PC-9 (cell line): ENCODE results near the gene EPHB4. TPM values are rescaled to one million over a fixed set of nuclear protein-coding genes. Genes with fewer than 3 reads are reported as not detected.
A peak's percentile ranks its signal among the peaks of the same experiment; 100 is the strongest.

Source experiments
- BruUV-seq: library from RNA; stranded (reverse); fragments of 400-500 nt; replicated peaks from 2 replicates; lab custom pipeline; 2021; lab: Mats Ljungman, UMichigan
- CTCF ChIA-PET: fragments of 300-600 bp; sonication (Branson Sonifier 250); formaldehyde crosslinking; loops from one replicate; lab custom pipeline; 2022; ENCODE audit warnings: antibody characterized with exemption; lab: Charles Lee
- POLR2A ChIA-PET: fragments of 300-600 bp; sonication (Branson Sonifier 250); formaldehyde crosslinking; loops from one replicate; lab custom pipeline; 2022; ENCODE audit warnings: antibody characterized with exemption; ENCODE audit not compliant: unreplicated experiment; lab: Charles Lee
- DNase-seq, 2 experiments: peaks; one replicate each; pipeline versions ENCODE4 v3.0.0 to v3.0.0-alpha.2; 2015 to 2022; ENCODE audit warnings: mixed read lengths in 1 of 2
- H2AFZ ChIP-seq: fragments of 200-600 bp; sonication (generic); 2 replicates; pipeline ENCODE4 v1.8.1; 2017; ENCODE audit warnings: antibody characterized with exemption
- H3F3A ChIP-seq: fragments of 200-600 bp; sonication (generic); 2 replicates; pipeline ENCODE4 v1.8.1; 2017; ENCODE audit warnings: antibody characterized with exemption, mild to moderate bottlenecking, low read depth; ENCODE audit not compliant: insufficient read depth
- H3K27ac ChIP-seq: fragments of 200-600 bp; sonication (generic); 2 replicates; pipeline ENCODE4 v1.6.1; 2016; ENCODE audit warnings: mixed run types
- H3K27me3 ChIP-seq: fragments of 200-600 bp; sonication (generic); 2 replicates; pipeline ENCODE4 v1.6.1; 2016; ENCODE audit warnings: low read depth, mixed run types; ENCODE audit not compliant: insufficient read depth
- H3K36me3 ChIP-seq: fragments of 200-600 bp; sonication (generic); 2 replicates; pipeline ENCODE4 v1.6.1; 2016; ENCODE audit warnings: low read depth, mixed run types
- H3K4me1 ChIP-seq: fragments of 200-600 bp; sonication (generic); replicated peaks from 2 replicates; pipeline ENCODE4 v1.6.1; 2016; ENCODE audit warnings: mixed run types; ENCODE audit not compliant: insufficient read depth
- H3K4me2 ChIP-seq: fragments of 200-600 bp; sonication (generic); 2 replicates; pipeline ENCODE4 v1.6.1; 2017; ENCODE audit warnings: mixed run types
- H3K4me3 ChIP-seq: fragments of 200-600 bp; sonication (generic); 2 replicates; pipeline ENCODE4 v1.6.1; 2016; ENCODE audit warnings: mixed run types
- H3K79me2 ChIP-seq: fragments of 200-600 bp; sonication (generic); 2 replicates; pipeline ENCODE4 v1.6.1; 2017; ENCODE audit warnings: low read depth, mixed run types
- H3K9me2 ChIP-seq: fragments of 200-600 bp; sonication (generic); 2 replicates; pipeline ENCODE4 v1.8.1; 2017; ENCODE audit warnings: mild to moderate bottlenecking; ENCODE audit not compliant: insufficient read depth
- H3K9me3 ChIP-seq: fragments of 200-600 bp; sonication (generic); 2 replicates; pipeline ENCODE4 v1.8.1; 2016; ENCODE audit warnings: low read depth; ENCODE audit not compliant: insufficient read depth
- H4K20me1 ChIP-seq: fragments of 200-600 bp; sonication (generic); 2 replicates; pipeline ENCODE4 v1.8.1; 2017; ENCODE audit not compliant: insufficient read depth
- CTCF ChIP-seq: fragments of 200-600 bp; sonication (generic); conservative IDR thresholded peaks from 2 replicates; pipeline ENCODE4 v1.6.1; 2017; ENCODE audit warnings: mixed run types, antibody characterized with exemption, mild to moderate bottlenecking, moderate library complexity
- EZH2 ChIP-seq: fragments of 200-600 bp; sonication (generic); IDR thresholded peaks from 2 replicates; pipeline ENCODE4 v1.8.0; 2017; ENCODE audit warnings: antibody characterized with exemption, low read depth
- intact Hi-C: fragments of 100-400 bp; cut with micrococcal nuclease; formaldehyde crosslinking; loops from one replicate; pipeline ENCODE4 v1.10.0; 2022; ENCODE audit not compliant: unreplicated experiment
- total RNA-seq: library from RNA; stranded (reverse); gene quantifications from 2 replicates; pipeline ENCODE4 v1.2.3, GENCODE V29; 2021

The EPHB4 gene
- total RNA-seq, 1 experiment from 2014 or later, result 79.4 TPM

GRCh38 chr7:100802951-100803350, 24.4 kb downstream of the EPHB4 start:
- no peaks in the 10 kb centered on the region for H3K9me3 ChIP-seq
- intact Hi-C loops, result loop anchor here (1.0 to 5.0 kb wide), 4 partner anchors 23 to 96 kb away; partner anchors contain the start of gene POP7
- H2AFZ ChIP-seq, result no peak overlapping the region
- H3K4me1 ChIP-seq, result peaks cover 52% of the 10 kb centered on the region
- no peaks in the 10 kb centered on the region for H3K79me2 ChIP-seq
- CTCF ChIA-PET, result interaction anchor here (0.6 to 1.1 kb wide), 2 partner anchors 49 to 72 kb away, joined by 5 to 7 read pairs; partner anchors contain the start of genes SLC12A9 and SRRT
- no peak overlapping the region for H3K4me3 ChIP-seq
- peak overlapping the region; percentile 67 for H3K27ac ChIP-seq
- no peaks in the 10 kb centered on the region for H3K36me3 ChIP-seq
- POLR2A ChIA-PET, result no interaction called here
- TF ChIP-seq CTCF, result no peak
- no peaks in the 10 kb centered on the region for H3K9me2 ChIP-seq
- H3K4me2 ChIP-seq, result peak overlapping the region; percentile 75
- peaks cover 24% of the 10 kb centered on the region for H3F3A ChIP-seq
- DNase-seq, result peak in 1 of 2 experiments; percentile 43
- H3K27me3 ChIP-seq, result no peaks in the 10 kb centered on the region
- no peaks in the 10 kb centered on the region for H4K20me1 ChIP-seq
- TSS peak; percentile 11 for BruUV-seq

- ChIA-PET POLR2A (interaction anchor here (0.6 to 0.9 kb wide), 8 partner anchors 49 to 605 kb away, joined by 3 to 10 read pairs (median 4); partner anchors contain the start of genes FBXO24, LRCH4 and MOSPD3), CTCF (interaction anchor here (0.5 to 2.2 kb wide), 10 partner anchors 34 to 687 kb away, joined by 3 to 16 read pairs (median 5); partner anchors contain the start of genes MBLAC1, MOSPD3, POP7 and SLC12A9)
- no peak for TF ChIP-seq EZH2
- no peak for TF ChIP-seq CTCF
- Histone ChIP-seq H2AFZ (no peak overlapping the region), H3K9me3 (no peaks in the 10 kb centered on the region), H3K79me2 (no peaks in the 10 kb centered on the region), H3K36me3 (no peaks in the 10 kb centered on the region), H3K9me2 (no peaks in the 10 kb centered on the region), H3K4me1 (peaks cover 52% of the 10 kb centered on the region), H3K27me3 (no peaks in the 10 kb centered on the region), H3K27ac (peak overlapping the region; percentile 67), H4K20me1 (no peaks in the 10 kb centered on the region), H3K4me2 (peak overlapping the region; percentile 75), H3K4me3 (peak overlapping the region; percentile 37; the same call in 1 of the 2 replicates), H3F3A (peaks cover 24% of the 10 kb centered on the region)
- intact Hi-C loops, result loop anchor here (1.0 to 5.0 kb wide), 4 partner anchors 24 to 95 kb away; partner anchors contain the start of gene POP7
- DNase-seq, result peak; percentile 96 to 98
- no TSS peak for BruUV-seq
Observed at GRCh38 chr7:100801833-100802568, 25.3 kb downstream of the EPHB4 start.

GRCh38 chr7:100799037-100799896, 28.1 kb downstream of the EPHB4 start:
- intact Hi-C loops, result loop anchor here (1.0 kb wide), 2 partner anchors 53 to 260 kb away; partner anchors contain the start of gene SLC12A9
- CTCF ChIA-PET, result interaction anchor here (0.5 to 1.5 kb wide), 7 partner anchors 27 to 342 kb away, joined by 3 to 8 read pairs (median 3); partner anchors contain the start of gene SLC12A9
- Histone ChIP-seq H3F3A (peaks cover 23% of the 10 kb centered on the region), H2AFZ (no peak overlapping the region), H3K4me2 (peak overlapping the region; percentile 10; the same call in 1 of the 2 replicates), H3K27ac (no peak overlapping the region), H3K4me1 (peaks cover 60% of the 10 kb centered on the region), H3K4me3 (no peak overlapping the region), H3K9me2 (no peaks in the 10 kb centered on the region), H4K20me1 (no peaks in the 10 kb centered on the region), H3K9me3 (no peaks in the 10 kb centered on the region), H3K36me3 (no peaks in the 10 kb centered on the region), H3K79me2 (no peaks in the 10 kb centered on the region), H3K27me3 (no peaks in the 10 kb centered on the region)
- TF ChIP-seq EZH2 (no peak), CTCF (peak; percentile 74)
- no TSS peak for BruUV-seq
- POLR2A ChIA-PET, result interaction anchor here (0.6 to 0.7 kb wide), 2 partner anchors 16 to 118 kb away, joined by 3 to 22 read pairs; no protein-coding TSS in a partner anchor
- peak in 1 of 2 experiments; percentile 60 for DNase-seq
